CD4-positive, alpha-beta T cell treated with Interleukin-15 for 1 hour (primary cell): ENCODE data around the gene PM20D2.
"Not testable (repeated sequence)": the region's sequence is repeated elsewhere in the genome, so short reads cannot be mapped to it uniquely, and the experiment has no call there.

Experiments
- DNase-seq: peaks from one replicate; pipeline ENCODE4 v3.0.0-alpha.2; 2020

PM20D2 gene

GRCh38 chr6:89145956-89146717 lies at the start of gene PM20D2:
Gene PM20D2 (plus strand): TSS chr6:89146055. CDS start chr6:89146145, 90 bp downstream.
- peak; percentile 44 for DNase-seq

- no peak for DNase-seq
Measured at GRCh38 chr6:89098461-89098860, 47.4 kb upstream of the PM20D2 start.

GRCh38 chr6:89100114-89100513 lies 45.7 kb upstream of the PM20D2 start:
- DNase-seq = no peak

GRCh38 chr6:89110284-89110683 lies 35.6 kb upstream of the PM20D2 start:
- DNase-seq = no peak

- no peak for DNase-seq
Measured at GRCh38 chr6:89111933-89112332, 33.9 kb upstream of the PM20D2 start.

- no peak for DNase-seq
Measured at GRCh38 chr6:89116702-89117101, 29.2 kb upstream of the PM20D2 start.

GRCh38 chr6:89117211-89118108 lies 28.4 kb upstream of the PM20D2 start, which contains the start of gene SRSF12:
Gene SRSF12 (minus strand): TSS chr6:89118071. CDS start chr6:89117887, 184 bp downstream.
- DNase-seq = peak; percentile 38

- no peak for DNase-seq
Measured at GRCh38 chr6:89118931-89119330, 26.9 kb upstream of the PM20D2 start.

GRCh38 chr6:89120371-89120770 lies 25.5 kb upstream of the PM20D2 start:
- DNase-seq = no peak

GRCh38 chr6:89121934-89122333 lies 23.9 kb upstream of the PM20D2 start:
- no peak for DNase-seq

- no peak for DNase-seq
Measured at GRCh38 chr6:89122625-89123024, 23.2 kb upstream of the PM20D2 start.

- DNase-seq = not testable (repeated sequence)
Measured at GRCh38 chr6:89128256-89128671, 17.6 kb upstream of the PM20D2 start.

- DNase-seq = no peak
Measured at GRCh38 chr6:89131599-89131998, 14.3 kb upstream of the PM20D2 start.

GRCh38 chr6:89132057-89132456 lies 13.8 kb upstream of the PM20D2 start:
- no peak for DNase-seq

GRCh38 chr6:89133981-89134380 lies 11.9 kb upstream of the PM20D2 start:
- no peak for DNase-seq

- DNase-seq = no peak
Measured at GRCh38 chr6:89134723-89135122, 11.1 kb upstream of the PM20D2 start.

GRCh38 chr6:89138173-89138572 lies 7.7 kb upstream of the PM20D2 start:
- no peak for DNase-seq

GRCh38 chr6:89139509-89140346 lies 6.1 kb upstream of the PM20D2 start:
- no peak for DNase-seq

GRCh38 chr6:89140347-89141156 lies 5.3 kb upstream of the PM20D2 start:
- DNase-seq = no peak

GRCh38 chr6:89144354-89144906 lies 1.4 kb upstream of the PM20D2 start:
- DNase-seq = no peak

GRCh38 chr6:89145091-89145955 lies 532 bp upstream of the PM20D2 start:
- no peak for DNase-seq
